Activated CD8-positive, alpha-beta T cell treated with anti-CD3 and anti-CD28 coated beads for 36 hours (primary cell): ENCODE measurements around the gene TFB2M. TPM values are rescaled to one million over a fixed set of nuclear protein-coding genes. Genes with fewer than 3 reads are reported as not detected.

ENCODE experiments used
- ATAC-seq: fragments of 200-7000 bp; cut with Tn5 transposase; one replicate; pipeline ENCODE4 v1.10.0; 2021; ENCODE audit warnings: mild to moderate bottlenecking, moderate library complexity
- CTCF ChIA-PET: fragments of 350-600 bp; sonication (Branson Sonifier 250); formaldehyde crosslinking; loops from one replicate; lab custom pipeline; 2021; ENCODE audit warnings: antibody characterized with exemption; lab: Charles Lee
- POLR2A ChIA-PET: fragments of 350-600 bp; sonication (Branson Sonifier 250); formaldehyde crosslinking; loops from one replicate; lab custom pipeline; 2021; ENCODE audit warnings: antibody characterized with exemption; lab: Charles Lee
- DNase-seq: peaks from one replicate; pipeline ENCODE4 v3.0.0-alpha.2; 2020
- H3K27ac Mint-ChIP-seq: one replicate; pipeline ENCODE4 v1.8.0; 2021; ENCODE audit warnings: mild to moderate bottlenecking, mixed read lengths
- H3K27me3 Mint-ChIP-seq: one replicate; pipeline ENCODE4 v1.8.0; 2021; ENCODE audit warnings: mixed read lengths
- H3K36me3 Mint-ChIP-seq: one replicate; pipeline ENCODE4 v1.8.0; 2021; ENCODE audit warnings: low read depth, mixed read lengths
- H3K4me1 Mint-ChIP-seq: one replicate; pipeline ENCODE4 v1.8.0; 2021; ENCODE audit warnings: low read depth, mixed read lengths
- H3K4me3 Mint-ChIP-seq: one replicate; pipeline ENCODE4 v1.8.0; 2021; ENCODE audit warnings: mild to moderate bottlenecking, moderate library complexity, mixed read lengths
- H3K9me3 Mint-ChIP-seq: one replicate; pipeline ENCODE4 v1.8.0; 2021; ENCODE audit warnings: mixed read lengths
- intact Hi-C: fragments of 100-400 bp; cut with micrococcal nuclease; formaldehyde crosslinking; loops from one replicate; pipeline ENCODE4 v1.10.0; 2022
- total RNA-seq, 2 experiments: library from RNA; stranded (reverse); gene quantifications; one replicate each; pipeline ENCODE4 v1.2.3, GENCODE V29; 2021
- TF ChIP-seq, protein P1 (sequence below): fragments of 200-600 bp; IDR thresholded peaks from one replicate; pipeline ENCODE4 v1.8.0; 2022; ENCODE audit warnings: antibody characterized with exemption, mild to moderate bottlenecking

The TFB2M gene
- total RNA-seq, 2 experiments from 2014 or later, result 16.0 TPM

GRCh38 chr1:246530482-246530881 lies 35.6 kb downstream of the TFB2M start:
- Mint-ChIP-seq H3K27me3 (no peaks in the 10 kb centered on the region), H3K4me3 (no peak overlapping the region), H3K27ac (no peak overlapping the region), H3K36me3 (no peaks in the 10 kb centered on the region), H3K9me3 (peaks cover 15% of the 10 kb centered on the region), H3K4me1 (peaks cover 5% of the 10 kb centered on the region)
- no peak for DNase-seq
- ATAC-seq, result no peak
- TF ChIP-seq, protein P1, sequence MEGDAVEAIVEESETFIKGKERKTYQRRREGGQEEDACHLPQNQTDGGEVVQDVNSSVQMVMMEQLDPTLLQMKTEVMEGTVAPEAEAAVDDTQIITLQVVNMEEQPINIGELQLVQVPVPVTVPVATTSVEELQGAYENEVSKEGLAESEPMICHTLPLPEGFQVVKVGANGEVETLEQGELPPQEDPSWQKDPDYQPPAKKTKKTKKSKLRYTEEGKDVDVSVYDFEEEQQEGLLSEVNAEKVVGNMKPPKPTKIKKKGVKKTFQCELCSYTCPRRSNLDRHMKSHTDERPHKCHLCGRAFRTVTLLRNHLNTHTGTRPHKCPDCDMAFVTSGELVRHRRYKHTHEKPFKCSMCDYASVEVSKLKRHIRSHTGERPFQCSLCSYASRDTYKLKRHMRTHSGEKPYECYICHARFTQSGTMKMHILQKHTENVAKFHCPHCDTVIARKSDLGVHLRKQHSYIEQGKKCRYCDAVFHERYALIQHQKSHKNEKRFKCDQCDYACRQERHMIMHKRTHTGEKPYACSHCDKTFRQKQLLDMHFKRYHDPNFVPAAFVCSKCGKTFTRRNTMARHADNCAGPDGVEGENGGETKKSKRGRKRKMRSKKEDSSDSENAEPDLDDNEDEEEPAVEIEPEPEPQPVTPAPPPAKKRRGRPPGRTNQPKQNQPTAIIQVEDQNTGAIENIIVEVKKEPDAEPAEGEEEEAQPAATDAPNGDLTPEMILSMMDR, result no peak
- CTCF ChIA-PET, result no interaction called here
- intact Hi-C loops, result no loop called here
- POLR2A ChIA-PET, result no interaction called here

DNA sequence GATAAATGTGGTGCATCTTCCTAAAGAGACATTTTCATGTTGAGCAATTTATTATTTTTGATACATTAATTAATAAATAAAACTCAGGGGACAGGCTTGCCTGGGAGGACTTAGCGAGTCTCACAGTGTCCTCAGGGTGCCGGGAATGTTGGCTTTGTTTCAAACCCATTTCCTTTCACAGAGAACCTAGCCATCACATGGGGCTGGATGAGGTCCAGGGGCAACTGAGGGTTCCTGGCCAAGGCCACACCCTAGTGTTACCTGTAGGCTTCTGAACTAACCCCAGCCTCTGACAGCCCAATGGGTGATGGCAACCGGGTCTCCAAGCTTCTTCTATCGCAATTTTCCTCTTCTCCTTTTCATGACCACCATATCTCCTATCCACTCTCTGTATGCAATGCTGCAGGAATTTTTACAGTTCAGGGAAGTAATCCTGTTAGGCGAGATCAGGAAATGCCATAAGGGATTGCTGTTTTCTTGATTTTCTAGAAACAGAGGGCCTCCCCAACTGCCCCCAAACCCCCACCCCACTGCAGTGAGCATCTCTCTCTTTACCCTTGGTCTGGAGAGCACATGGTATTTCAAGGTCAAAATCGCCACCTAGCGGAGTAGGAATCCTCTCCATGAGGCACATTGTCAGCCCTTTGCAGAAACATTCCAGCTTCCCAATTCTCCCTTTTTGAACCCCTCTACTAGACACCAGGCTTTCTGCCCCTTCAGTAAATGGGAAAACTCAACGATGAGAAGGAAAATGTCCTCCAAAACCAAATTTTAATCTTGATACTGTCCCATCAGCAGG lies 36.9 kb downstream of the TFB2M start:
- intact Hi-C loops, result no loop called here
- POLR2A ChIA-PET, result no interaction called here
- H3K36me3 Mint-ChIP-seq, result no peaks in the 10 kb centered on the region
- H3K4me3 Mint-ChIP-seq, result no peak overlapping the region
- TF ChIP-seq, protein P1, result no peak
- H3K4me1 Mint-ChIP-seq, result peaks cover 5% of the 10 kb centered on the region
- H3K27ac Mint-ChIP-seq, result no peak overlapping the region
- CTCF ChIA-PET, result no interaction called here
- peaks cover 15% of the 10 kb centered on the region for H3K9me3 Mint-ChIP-seq
- no peaks in the 10 kb centered on the region for H3K27me3 Mint-ChIP-seq
- DNase-seq, result no peak
- ATAC-seq, result no peak

DNA sequence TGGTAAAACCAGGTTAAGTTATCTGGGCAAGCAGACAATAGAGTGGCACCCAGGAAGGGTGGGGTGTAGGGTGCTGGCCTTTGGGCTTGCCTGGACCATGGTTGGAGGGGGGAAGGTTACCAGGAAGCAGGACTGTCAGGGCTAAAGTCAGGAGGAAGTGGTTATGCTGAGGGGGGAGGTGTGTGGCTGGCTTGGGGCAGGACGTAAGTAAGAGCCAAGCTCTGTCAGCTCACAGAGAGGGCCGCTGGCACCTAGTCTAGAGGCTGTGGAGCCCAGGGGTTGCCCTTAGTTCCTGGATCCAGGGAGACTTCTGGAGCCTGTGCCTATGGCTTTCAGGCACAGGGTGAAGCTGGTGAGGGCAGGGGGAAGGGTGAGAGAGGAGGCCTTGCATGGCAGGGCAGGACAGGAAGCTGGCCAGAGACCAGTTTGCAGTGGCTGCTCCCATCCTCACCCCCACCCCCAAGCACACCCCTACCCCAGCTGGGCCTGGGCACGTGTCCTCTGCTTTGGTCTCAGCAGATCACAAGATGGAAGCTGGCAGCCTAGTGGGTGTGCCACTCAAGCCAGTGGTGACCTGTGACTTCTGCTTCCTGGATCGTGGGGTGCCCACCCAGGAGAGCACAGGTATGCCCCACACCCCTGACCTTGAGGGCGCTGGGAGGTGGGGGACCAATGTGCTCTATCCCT lies 38.5 kb downstream of the TFB2M start:
- H3K27me3 Mint-ChIP-seq, result no peaks in the 10 kb centered on the region
- peak; percentile 22 for DNase-seq
- H3K9me3 Mint-ChIP-seq, result peaks cover 15% of the 10 kb centered on the region
- intact Hi-C loops, result no loop called here
- peaks cover 5% of the 10 kb centered on the region for H3K4me1 Mint-ChIP-seq
- POLR2A ChIA-PET, result no interaction called here
- peak overlapping the region; percentile 67 for H3K27ac Mint-ChIP-seq
- CTCF ChIA-PET, result interaction anchor here (0.9 kb wide), 1 partner anchor 30 kb away, joined by 3 read pairs; no protein-coding TSS in a partner anchor
- peak; percentile 67 for ATAC-seq
- H3K36me3 Mint-ChIP-seq, result no peaks in the 10 kb centered on the region
- H3K4me3 Mint-ChIP-seq, result no peak overlapping the region
- TF ChIP-seq, protein P1, result no peak

DNA sequence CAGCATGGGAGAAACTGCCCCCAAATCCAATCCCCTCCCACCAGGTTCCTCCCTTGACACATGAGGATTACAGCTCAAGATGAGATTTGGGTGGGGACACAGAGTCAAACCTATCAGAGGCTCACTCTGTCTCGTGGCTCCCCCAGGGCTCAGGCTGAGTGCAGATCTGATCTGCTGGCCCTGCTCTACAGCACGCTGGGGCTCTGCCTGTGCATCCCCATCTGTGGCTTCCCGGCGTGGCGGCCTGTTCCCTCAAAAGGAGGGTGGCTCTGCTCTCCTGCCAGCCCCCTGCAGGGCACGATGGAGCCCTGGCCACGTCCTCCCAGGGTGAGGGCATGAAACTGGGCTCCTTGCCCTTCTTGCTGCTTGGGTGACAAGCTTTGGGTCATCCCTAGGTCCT lies 39.1 kb downstream of the TFB2M start:
- DNase-seq (no peak), ATAC-seq (no peak)
- Mint-ChIP-seq H3K4me3 (no peak overlapping the region), H3K27ac (peak overlapping the region; percentile 67), H3K36me3 (no peaks in the 10 kb centered on the region), H3K4me1 (peaks cover 5% of the 10 kb centered on the region), H3K27me3 (no peaks in the 10 kb centered on the region), H3K9me3 (peaks cover 15% of the 10 kb centered on the region)
- ChIA-PET POLR2A (no interaction called here), CTCF (no interaction called here)
- intact Hi-C loops, result no loop called here
- TF ChIP-seq, protein P1, result no peak

DNA sequence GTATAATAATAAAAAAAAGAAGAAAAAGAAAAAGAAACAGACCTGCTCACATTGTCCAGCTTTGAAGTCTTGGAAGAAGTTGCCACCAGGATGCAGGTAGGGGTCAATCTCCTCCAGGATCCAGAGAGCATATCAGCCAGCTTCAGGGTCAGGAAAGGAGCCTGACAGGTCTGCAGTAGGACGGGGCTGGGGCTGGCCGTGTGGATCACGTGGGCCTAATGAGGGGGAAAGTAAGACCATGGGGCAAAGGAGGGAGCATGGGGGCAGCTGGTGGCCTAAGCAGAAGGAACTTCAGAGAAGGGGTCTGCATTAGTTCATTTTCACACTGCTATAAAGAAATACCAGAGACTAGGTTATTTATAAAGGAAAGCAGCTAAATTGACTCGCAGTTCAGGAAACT lies 39.7 kb downstream of the TFB2M start:
- ATAC-seq, result no peak
- Mint-ChIP-seq H3K9me3 (peaks cover 14% of the 10 kb centered on the region), H3K4me1 (peaks cover 5% of the 10 kb centered on the region), H3K27me3 (no peaks in the 10 kb centered on the region), H3K27ac (no peak overlapping the region), H3K36me3 (no peaks in the 10 kb centered on the region), H3K4me3 (no peak overlapping the region)
- ChIA-PET CTCF (no interaction called here), POLR2A (no interaction called here)
- TF ChIP-seq, protein P1, result no peak
- DNase-seq, result no peak
- intact Hi-C loops, result no loop called here
